GM12801 (cell line): ENCODE data around the gene LSAMP.

ENCODE experiments used
- CTCF ChIP-seq: IDR thresholded peaks from one replicate; pipeline ENCODE4 v1.5.1; 2011; ENCODE audit warnings: control low read depth; ENCODE audit not compliant: insufficient read length; ENCODE audit errors: extremely low read depth

Gene LSAMP

DNA sequence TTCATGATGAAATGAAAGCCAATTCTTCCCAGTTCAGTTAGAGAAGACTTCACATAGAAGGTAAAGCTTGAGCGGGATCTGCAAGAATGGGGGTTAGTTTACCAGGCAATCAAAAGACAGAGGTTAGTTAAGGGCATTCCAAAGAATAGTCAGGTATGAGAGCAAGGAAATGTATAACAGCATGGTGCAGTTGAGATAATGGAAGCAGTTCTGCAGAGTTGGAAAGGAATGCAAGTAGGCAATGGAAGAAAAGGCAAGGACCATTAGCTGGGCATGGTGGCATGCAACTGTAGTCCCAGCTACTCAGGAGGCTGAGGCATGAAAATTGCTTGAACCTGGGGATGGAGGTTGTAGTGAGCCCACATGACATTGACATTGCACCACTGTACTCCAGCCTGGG, 55.0 kb downstream of the LSAMP start:
- TF ChIP-seq CTCF: no peak

DNA sequence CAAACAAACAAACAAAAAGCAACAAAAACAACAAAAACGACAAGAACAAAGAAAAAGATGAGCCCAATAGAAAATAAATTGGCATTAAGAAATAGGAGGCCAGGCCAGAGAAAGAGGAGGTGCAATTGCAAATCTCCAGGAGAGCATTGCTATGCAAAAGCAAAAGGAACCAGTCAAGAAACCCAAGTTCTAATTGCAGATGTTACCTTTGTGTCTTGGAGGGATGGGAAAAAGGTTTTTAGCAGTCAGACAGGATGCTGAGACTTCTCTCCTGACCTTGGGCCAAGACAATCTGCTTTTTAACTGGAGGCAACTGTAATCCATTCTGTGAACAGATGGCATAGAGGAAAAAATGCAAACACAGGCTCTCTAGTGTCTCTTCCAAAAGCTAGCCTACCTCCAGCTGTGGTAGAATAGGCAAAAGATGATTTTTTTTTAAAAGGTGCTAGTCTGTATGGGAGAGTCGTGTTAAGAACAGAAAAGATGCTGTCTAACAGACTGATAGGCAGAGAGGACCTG, 56.4 kb downstream of the LSAMP start:
- TF ChIP-seq CTCF: no peak

GRCh38 chr3:116386168-116386567, 59.1 kb downstream of the LSAMP start:
- TF ChIP-seq CTCF: no peak

DNA sequence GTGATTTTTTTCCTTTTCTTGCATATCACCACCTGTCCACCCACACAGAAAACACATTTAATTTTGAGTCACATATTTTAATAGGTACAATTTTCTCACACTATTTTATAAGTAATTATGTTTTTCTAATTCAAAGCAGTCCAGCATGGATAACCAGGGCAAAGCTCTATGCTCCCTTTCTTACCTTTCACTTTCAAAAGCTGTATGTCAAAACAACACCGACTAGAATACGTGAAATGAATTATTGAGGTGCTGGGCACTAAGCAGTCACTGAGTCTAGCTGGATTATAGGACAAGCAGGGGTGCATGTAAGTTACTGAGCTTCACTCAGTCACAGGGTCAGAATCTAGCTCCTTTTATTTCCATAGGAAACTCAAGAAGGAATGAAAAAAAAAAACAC, 60.6 kb downstream of the LSAMP start:
- TF ChIP-seq CTCF: no peak

GRCh38 chr3:116378077-116378476, 67.2 kb downstream of the LSAMP start:
- no peak for TF ChIP-seq CTCF

DNA sequence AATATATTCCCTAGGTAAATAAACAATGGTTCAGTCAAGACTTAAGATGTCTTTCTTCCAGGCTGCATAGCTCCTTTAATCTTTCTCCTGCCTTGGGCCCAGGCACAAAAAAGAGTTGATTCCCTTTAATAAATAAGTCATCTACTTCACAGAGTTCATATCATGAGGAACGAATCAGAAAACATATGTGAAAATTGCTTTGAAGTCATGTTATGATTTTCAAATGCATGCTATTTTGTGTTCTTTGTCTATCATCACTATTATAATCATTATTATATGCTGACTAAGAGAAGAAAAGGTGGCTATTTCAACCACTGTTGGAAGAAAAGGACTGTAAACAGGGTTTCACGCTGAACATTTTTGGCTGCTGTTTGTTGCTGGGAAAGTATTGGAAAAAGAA, 70.4 kb downstream of the LSAMP start:
- no peak for TF ChIP-seq CTCF

- no peak for TF ChIP-seq CTCF
Measured at GRCh38 chr3:116367761-116368395, 77.4 kb downstream of the LSAMP start.

DNA sequence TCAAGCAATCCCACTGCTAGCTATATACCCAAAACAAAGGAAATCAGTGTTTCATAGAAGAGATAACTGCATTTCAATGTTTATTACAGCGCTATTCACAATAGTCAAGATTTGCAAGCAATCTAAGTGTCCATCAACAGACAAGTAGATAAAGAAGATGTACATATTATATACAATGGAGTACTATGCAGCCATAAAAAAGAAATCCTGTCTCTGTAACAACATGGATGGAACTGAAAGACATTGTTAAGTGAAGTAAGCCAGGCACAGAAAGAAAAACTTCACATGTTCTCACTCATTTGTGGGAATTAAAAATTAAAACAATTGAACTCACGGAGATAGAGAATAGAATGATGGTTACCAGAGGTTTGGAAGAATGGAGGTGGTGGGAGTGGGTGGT, 89.2 kb downstream of the LSAMP start:
- no peak for TF ChIP-seq CTCF
